LNCaP clone FGC (cell line): ENCODE data around the gene RPN2.

ENCODE experiments used
- DNase-seq: peaks from one replicate; pipeline ENCODE4 v3.0.0-alpha.2; 2011; ENCODE audit warnings: low read depth
- H3K4me3 ChIP-seq: 2 replicates; pipeline ENCODE4 v1.5.1; 2011; ENCODE audit warnings: mild to moderate bottlenecking, low read depth, low read length, control low read depth
- TF ChIP-seq, protein P1 (sequence below): IDR thresholded peaks from 2 replicates; pipeline ENCODE4 v1.5.1; 2012; ENCODE audit warnings: mild to moderate bottlenecking; ENCODE audit not compliant: control insufficient read depth, insufficient read depth; ENCODE audit errors: extremely low read depth

RPN2 gene

GRCh38 chr20:37160683-37161082, 18.4 kb upstream of the RPN2 start:
- DNase-seq: no peak
- TF ChIP-seq, protein P1, sequence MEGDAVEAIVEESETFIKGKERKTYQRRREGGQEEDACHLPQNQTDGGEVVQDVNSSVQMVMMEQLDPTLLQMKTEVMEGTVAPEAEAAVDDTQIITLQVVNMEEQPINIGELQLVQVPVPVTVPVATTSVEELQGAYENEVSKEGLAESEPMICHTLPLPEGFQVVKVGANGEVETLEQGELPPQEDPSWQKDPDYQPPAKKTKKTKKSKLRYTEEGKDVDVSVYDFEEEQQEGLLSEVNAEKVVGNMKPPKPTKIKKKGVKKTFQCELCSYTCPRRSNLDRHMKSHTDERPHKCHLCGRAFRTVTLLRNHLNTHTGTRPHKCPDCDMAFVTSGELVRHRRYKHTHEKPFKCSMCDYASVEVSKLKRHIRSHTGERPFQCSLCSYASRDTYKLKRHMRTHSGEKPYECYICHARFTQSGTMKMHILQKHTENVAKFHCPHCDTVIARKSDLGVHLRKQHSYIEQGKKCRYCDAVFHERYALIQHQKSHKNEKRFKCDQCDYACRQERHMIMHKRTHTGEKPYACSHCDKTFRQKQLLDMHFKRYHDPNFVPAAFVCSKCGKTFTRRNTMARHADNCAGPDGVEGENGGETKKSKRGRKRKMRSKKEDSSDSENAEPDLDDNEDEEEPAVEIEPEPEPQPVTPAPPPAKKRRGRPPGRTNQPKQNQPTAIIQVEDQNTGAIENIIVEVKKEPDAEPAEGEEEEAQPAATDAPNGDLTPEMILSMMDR: no peak
- no peak overlapping the region for H3K4me3 ChIP-seq

- no peak for DNase-seq
- no peak overlapping the region for H3K4me3 ChIP-seq
- TF ChIP-seq, protein P1: no peak
These were observed 17.1 kb upstream of the RPN2 start for GRCh38 chr20:37161830-37162549.

- TF ChIP-seq, protein P1: no peak
These were observed 16.5 kb upstream of the RPN2 start for GRCh38 chr20:37162646-37163045.

DNA sequence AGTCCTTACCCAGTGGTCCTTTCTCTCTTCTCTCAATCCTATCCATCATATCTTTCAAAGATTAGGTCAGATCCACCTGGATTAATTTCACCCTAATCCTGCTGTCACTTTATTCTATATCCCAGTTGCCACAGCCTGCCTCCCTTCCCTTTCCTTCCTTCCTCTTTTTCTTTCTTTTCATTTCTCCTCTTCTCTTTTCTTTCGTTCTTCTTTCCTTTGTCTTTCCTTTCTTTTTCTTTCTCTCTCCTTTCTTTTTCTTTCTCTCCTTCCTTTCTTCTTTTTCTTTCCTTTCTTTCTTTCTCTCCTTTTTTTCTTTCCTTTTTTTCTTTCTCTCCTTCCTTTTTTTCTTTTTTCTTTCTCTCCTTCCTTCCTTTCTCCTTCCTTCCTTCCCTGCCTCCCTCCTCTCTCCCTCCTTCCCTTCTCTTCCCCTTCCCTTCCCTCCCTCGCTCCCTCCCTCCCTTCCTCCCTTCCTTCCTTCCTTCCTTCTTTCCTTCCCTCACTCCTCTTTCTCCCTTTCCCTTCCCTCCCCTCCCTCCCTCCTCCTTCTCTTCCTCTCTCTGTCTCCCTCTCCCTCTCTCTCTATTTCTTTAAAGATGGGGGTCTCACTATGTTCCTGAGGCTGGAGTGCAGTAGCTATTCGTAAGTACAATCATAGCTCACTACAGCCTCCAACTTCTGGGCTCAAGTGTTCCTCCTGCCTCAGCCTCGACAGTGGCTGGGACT, 15.1 kb upstream of the RPN2 start:
- H3K4me3 ChIP-seq: no peak overlapping the region
- TF ChIP-seq, protein P1: no peak
- no peak for DNase-seq

More at GRCh38 chr20:37162646-37163045, 16.5 kb upstream of the RPN2 start:
- H3K4me3 ChIP-seq: no peak overlapping the region
- DNase-seq: no peak

GRCh38 chr20:37165031-37165430, 14.1 kb upstream of the RPN2 start:
- TF ChIP-seq, protein P1: no peak
- H3K4me3 ChIP-seq: no peak overlapping the region
- no peak for DNase-seq

DNA sequence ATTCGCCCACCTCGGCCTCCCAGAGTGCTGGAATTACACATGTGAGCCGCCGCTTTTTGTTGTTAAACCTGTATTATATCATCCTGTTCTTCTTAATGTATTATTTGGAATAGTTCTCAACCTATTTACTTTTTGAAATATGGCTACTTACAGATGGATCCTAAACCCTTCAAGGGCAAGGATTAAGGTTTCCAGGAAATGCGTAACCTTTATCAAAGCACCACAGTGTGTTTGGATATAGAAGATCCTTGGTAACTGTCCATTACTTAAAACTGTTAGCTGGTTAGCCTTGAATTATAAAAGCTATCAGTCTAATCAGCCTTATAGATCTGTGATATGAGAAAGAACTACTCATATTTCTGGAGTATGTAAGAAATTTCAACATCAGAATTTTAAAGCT, 12.3 kb upstream of the RPN2 start:
- TF ChIP-seq, protein P1: no peak
- no peak overlapping the region for H3K4me3 ChIP-seq
- DNase-seq: no peak

GRCh38 chr20:37172836-37173235, 6.3 kb upstream of the RPN2 start:
- no peak overlapping the region for H3K4me3 ChIP-seq
- TF ChIP-seq, protein P1: no peak
- no peak for DNase-seq
